Fibroblast of skin of left biceps (primary cell): ENCODE results near the gene TNFRSF8.

Experiments
- DNase-seq, 2 experiments: peaks; one replicate each; pipeline ENCODE4 v3.0.0-alpha.2; 2013; ENCODE audit warnings: low read depth in 2 of 2

The TNFRSF8 gene

GRCh38 chr1:12173041-12173509, 110.0 kb downstream of the TNFRSF8 start:
- no peak for DNase-seq

- DNase-seq = no peak
These were observed 110.6 kb downstream of the TNFRSF8 start for GRCh38 chr1:12173631-12174121.

- no peak for DNase-seq
These were observed 112.1 kb downstream of the TNFRSF8 start for GRCh38 chr1:12174924-12175810.

- no peak for DNase-seq
These were observed 113.4 kb downstream of the TNFRSF8 start for GRCh38 chr1:12176298-12177118.

- DNase-seq = no peak
These were observed 114.3 kb downstream of the TNFRSF8 start for GRCh38 chr1:12177156-12177998.

GRCh38 chr1:12177999-12178441, 114.9 kb downstream of the TNFRSF8 start:
- peak; percentile 46 to 48 for DNase-seq

- no peak for DNase-seq
These were observed 115.4 kb downstream of the TNFRSF8 start for GRCh38 chr1:12178511-12178910.

GRCh38 chr1:12179111-12179519, 116.0 kb downstream of the TNFRSF8 start:
- no peak for DNase-seq

- DNase-seq = no peak
These were observed 116.6 kb downstream of the TNFRSF8 start for GRCh38 chr1:12179676-12180075.

GRCh38 chr1:12180315-12180714, 117.2 kb downstream of the TNFRSF8 start:
- no peak for DNase-seq

GRCh38 chr1:12180903-12181302, 117.8 kb downstream of the TNFRSF8 start:
- DNase-seq = no peak

GRCh38 chr1:12181568-12181967, 118.5 kb downstream of the TNFRSF8 start:
- DNase-seq = no peak

GRCh38 chr1:12182410-12182984, 119.4 kb downstream of the TNFRSF8 start:
- DNase-seq = no peak

- no peak for DNase-seq
These were observed 120.1 kb downstream of the TNFRSF8 start for GRCh38 chr1:12183095-12183794.

GRCh38 chr1:12184008-12184681, 121.0 kb downstream of the TNFRSF8 start:
- DNase-seq = peak; percentile 31 to 35

GRCh38 chr1:12185036-12185917, 122.2 kb downstream of the TNFRSF8 start:
- no peak for DNase-seq

GRCh38 chr1:12185918-12186678, 123.0 kb downstream of the TNFRSF8 start:
- DNase-seq = no peak

- no peak for DNase-seq
These were observed 123.5 kb downstream of the TNFRSF8 start for GRCh38 chr1:12186679-12186985.
